HG02642 (cell line): Measurements from ENCODE around the gene PCDHGA10.
A peak's percentile ranks its signal among the peaks of the same experiment; 100 is the strongest.
"Not testable (repeated sequence)": the region's sequence is repeated elsewhere in the genome, so short reads cannot be mapped to it uniquely, and the experiment has no call there.

Source experiments
- ATAC-seq: cut with Tn5 transposase; IDR thresholded peaks from one replicate; pipeline ENCODE4 v1.9.1; 2021; ENCODE audit warnings: mild to moderate bottlenecking; ENCODE audit not compliant: unreplicated experiment, poor library complexity

PCDHGA10 gene

DNA sequence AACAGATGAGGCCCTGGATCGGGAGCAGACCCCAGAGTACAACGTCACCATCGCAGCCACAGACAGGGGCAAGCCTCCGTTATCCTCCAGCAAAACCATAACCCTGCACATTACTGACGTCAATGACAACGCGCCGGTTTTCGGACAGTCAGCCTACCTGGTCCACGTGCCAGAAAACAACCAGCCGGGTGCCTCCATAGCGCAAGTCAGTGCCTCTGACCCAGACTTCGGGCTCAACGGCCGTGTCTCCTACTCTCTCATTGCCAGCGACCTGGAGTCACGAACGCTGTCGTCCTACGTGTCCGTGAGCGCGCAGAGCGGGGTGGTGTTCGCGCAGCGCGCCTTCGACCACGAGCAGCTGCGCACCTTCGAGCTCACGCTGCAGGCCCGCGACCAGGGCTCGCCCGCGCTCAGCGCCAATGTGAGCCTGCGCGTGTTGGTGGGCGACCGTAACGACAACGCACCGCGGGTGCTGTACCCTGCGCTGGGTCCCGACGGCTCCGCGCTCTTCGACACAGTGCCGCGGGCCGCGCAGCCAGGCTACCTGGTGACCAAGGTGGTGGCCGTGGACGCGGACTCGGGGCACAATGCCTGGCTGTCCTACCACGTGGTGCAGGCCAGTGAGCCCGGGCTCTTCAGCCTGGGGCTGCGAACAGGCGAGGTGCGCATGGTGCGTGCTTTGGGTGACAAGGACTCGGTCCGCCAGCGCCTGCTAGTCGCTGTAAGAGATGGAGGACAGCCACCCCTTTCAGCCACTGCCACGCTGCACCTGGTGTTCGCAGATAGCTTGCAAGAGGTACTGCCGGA lies 6.5 kb downstream of the PCDHGA10 start:
- no peak for ATAC-seq

DNA sequence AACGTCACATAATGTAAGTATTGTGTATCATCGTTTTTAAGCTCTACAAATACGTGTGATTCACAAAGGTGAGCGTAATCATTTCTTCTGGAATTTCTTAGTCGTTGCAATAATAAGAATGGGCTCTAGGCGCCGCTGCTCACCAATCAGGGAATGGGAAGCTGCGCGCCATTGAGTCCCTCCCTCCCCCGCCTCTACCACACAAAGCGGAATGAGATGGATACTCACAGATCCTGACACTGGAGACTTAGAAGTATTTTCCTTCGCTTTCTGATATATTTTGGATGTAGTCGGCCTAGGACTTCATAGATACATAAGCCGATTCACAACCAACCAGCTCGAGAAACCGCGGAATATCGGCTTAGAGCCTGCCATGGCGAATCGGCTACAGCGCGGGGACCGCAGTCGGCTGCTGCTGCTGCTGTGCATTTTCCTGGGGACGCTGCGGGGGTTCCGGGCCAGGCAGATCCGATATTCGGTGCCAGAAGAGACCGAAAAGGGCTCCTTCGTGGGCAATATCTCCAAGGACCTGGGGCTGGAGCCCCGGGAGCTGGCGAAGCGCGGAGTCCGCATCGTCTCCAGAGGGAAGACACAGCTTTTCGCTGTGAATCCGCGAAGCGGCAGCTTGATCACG lies 8.2 kb downstream of the PCDHGA10 start, which contains the start of gene PCDHGA11:
Gene PCDHGA11 (plus strand): TSS at position 197 of the 634 bp plus-strand sequence. CDS start 177 bp downstream, at position 374.
- ATAC-seq: no peak

DNA sequence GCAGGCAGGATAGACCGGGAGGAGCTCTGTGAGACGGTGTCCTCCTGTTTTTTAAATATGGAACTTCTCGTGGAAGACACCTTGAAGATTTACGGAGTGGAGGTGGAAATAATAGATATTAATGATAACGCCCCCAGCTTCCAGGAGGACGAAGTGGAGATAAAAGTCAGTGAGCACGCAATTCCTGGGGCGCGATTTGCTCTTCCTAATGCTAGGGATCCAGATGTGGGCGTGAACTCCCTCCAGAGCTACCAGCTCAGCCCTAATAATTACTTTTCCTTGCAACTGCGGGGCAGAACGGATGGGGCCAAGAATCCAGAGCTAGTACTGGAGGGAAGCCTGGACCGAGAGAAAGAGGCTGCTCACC lies 8.7 kb downstream of the PCDHGA10 start:
- no peak for ATAC-seq

DNA sequence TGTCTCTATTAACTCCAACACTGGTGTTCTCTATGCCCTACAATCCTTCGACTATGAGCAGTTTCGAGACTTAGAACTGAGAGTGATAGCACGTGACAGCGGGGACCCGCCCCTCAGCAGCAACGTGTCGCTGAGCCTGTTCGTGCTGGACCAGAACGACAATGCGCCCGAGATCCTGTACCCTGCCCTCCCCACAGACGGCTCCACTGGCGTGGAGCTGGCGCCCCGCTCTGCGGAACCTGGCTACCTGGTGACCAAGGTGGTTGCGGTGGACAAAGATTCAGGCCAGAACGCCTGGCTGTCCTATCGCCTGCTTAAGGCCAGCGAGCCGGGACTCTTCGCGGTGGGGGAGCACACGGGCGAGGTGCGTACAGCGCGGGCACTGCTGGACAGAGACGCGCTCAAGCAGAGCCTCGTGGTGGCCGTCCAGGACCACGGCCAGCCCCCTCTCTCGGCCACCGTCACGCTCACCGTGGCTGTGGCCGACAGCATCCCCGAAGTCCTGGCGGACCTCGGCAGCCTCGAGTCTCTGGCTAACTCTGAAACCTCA lies 10.0 kb downstream of the PCDHGA10 start:
- ATAC-seq: no peak

DNA sequence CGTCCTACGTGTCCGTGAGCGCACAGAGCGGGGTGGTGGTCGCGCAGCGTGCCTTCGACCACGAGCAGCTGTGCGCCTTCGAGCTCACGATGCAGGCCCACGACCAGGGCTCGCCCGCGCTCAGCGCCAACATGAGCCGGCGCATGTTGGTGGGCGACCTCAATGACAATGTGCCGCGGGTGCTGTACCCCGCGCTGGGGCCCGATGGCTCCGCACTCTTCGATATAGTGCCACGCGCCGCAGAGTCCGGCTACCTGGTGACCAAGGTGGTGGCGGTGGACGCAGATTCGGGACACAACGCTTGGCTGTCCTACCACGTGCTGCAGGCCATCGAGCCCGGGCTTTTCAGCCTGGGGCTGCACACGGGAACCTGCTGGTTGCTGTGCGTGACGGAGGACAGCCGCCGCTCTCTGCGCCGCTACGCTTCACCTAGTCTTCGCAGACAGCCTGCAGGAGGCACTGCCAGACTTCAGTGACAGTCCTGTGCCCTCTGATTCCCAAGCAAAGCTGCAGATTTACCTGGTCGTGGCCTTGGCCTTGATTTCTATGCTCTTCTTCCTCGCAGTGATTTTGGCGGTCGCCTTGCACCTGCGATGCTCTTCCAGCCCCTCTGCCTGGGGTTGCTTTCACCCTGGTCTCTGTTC lies 15.1 kb downstream of the PCDHGA10 start:
- ATAC-seq: no peak

DNA sequence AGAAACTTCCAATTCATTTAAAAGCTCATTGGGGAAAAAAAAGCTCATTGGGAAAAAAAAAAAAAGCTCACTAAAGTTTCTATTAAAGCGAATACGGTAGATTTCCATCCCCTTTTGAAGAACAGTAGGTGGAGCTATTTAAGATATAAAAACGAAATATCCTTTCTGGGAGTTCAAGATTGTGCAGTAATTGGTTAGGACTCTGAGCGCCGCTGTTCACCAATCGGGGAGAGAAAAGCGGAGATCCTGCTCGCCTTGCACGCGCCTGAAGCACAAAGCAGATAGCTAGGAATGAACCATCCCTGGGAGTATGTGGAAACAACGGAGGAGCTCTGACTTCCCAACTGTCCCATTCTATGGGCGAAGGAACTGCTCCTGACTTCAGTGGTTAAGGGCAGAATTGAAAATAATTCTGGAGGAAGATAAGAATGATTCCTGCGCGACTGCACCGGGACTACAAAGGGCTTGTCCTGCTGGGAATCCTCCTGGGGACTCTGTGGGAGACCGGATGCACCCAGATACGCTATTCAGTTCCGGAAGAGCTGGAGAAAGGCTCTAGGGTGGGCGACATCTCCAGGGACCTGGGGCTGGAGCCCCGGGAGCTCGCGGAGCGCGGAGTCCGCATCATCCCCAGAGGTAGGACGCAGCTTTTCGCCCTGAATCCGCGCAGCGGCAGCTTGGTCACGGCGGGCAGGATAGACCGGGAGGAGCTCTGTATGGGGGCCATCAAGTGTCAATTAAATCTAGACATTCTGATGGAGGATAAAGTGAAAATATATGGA lies 17.7 kb downstream of the PCDHGA10 start, which contains the start of gene PCDHGA12:
Gene PCDHGA12 (plus strand): TSS at position 176 of the 782 bp plus-strand sequence. CDS start 253 bp downstream, at position 429.
- peak; percentile 83 for ATAC-seq

DNA sequence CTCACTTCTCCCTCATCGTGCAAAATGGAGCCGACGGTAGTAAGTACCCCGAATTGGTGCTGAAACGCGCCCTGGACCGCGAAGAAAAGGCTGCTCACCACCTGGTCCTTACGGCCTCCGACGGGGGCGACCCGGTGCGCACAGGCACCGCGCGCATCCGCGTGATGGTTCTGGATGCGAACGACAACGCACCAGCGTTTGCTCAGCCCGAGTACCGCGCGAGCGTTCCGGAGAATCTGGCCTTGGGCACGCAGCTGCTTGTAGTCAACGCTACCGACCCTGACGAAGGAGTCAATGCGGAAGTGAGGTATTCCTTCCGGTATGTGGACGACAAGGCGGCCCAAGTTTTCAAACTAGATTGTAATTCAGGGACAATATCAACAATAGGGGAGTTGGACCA lies 18.5 kb downstream of the PCDHGA10 start:
- no peak for ATAC-seq

DNA sequence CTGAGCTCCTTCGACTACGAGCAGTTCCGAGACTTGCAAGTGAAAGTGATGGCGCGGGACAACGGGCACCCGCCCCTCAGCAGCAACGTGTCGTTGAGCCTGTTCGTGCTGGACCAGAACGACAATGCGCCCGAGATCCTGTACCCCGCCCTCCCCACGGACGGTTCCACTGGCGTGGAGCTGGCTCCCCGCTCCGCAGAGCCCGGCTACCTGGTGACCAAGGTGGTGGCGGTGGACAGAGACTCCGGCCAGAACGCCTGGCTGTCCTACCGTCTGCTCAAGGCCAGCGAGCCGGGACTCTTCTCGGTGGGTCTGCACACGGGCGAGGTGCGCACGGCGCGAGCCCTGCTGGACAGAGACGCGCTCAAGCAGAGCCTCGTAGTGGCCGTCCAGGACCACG lies 19.5 kb downstream of the PCDHGA10 start:
- not testable (repeated sequence) for ATAC-seq

DNA sequence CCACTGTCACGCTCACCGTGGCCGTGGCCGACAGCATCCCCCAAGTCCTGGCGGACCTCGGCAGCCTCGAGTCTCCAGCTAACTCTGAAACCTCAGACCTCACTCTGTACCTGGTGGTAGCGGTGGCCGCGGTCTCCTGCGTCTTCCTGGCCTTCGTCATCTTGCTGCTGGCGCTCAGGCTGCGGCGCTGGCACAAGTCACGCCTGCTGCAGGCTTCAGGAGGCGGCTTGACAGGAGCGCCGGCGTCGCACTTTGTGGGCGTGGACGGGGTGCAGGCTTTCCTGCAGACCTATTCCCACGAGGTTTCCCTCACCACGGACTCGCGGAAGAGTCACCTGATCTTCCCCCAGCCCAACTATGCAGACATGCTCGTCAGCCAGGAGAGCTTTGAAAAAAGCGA lies 19.9 kb downstream of the PCDHGA10 start:
- not testable (repeated sequence) for ATAC-seq

DNA sequence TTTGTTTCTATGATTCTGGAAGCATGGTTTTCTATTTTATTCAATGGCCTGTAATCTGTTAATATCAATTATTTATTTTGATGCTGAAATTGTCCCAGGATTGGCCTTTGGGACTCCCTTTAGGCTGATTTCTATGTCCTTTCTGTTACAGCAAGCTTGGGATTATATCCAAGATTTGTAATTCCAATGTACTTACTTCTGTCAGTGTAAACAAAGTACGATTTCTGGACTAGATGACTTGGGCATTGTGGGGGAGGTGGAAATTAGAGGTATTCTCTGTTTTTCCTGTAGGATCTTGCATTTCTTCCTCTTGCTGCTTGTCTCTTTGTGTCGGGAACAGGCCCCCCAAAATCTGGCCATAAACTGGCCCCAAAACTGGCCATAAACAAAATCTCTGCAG lies 21.2 kb downstream of the PCDHGA10 start:
- no peak for ATAC-seq

DNA sequence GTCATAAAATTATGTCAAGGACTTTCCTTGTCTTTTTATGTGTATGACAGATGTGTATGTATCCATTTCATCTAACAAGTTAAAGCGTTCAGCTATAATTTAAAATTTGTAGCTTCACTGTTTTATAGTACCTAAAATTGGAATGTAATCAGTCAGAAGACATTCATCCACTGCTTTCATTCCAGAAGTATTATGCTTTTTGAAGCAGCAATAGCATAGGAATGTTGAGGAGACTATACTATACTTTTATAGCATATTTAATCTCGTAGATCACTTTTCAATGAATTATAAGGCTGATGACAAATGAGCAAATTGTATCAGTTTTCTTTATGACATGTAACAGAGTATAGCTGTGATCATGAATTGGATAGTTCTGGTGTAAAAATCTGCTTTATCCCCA lies 24.4 kb downstream of the PCDHGA10 start:
- ATAC-seq: no peak

DNA sequence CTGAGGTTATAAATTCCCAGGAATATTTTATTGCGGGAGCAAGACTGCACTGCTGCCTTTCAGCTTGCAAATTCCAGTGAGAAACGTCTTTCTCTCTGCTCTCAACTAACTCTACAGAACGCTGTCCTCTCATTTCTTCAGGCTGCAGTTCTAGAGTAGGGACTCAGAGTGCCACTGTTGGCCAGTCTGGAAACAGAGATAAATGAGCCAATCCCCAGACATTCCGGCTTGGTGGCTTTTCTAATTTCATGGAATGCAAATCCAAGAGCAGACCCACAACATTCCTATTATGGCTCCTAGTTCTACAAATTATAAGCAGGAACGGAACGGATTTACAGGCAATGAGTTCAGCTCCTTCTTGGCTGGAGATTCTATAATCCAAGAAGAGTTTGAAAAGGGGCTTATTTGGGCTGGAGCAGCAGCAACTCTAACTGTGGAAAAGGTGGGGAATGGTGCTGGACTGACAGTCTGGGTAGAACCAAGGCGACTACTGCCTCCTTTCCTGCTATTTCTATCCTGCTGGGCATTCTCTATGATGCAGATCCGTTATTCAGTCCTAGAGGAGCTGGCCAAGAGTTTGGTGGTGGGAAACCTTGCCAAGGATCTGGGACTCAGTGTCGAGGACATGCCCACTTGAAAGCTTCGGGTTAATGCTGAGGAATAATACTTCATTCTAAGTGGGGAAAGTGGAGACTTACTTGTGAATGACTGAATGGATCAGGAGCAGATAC lies 26.8 kb downstream of the PCDHGA10 start:
- ATAC-seq: no peak

DNA sequence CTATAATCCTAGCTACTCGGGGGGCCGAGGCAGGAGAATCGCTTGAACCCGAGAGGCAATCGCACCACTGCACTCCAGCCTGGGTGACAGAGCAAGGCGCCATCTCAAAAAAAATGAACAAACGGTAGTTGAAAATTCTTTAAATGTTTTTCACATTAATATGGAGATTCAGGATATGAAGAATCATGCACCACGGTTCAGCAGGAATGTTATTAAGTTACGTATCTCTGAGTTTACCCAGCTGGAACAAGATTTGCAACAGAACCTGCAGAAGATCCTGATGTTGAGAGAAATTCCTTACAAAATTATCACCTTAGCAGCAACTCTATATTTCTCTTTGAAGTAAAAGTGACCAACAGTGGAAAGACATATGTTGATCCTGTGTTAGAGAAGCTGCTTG lies 27.6 kb downstream of the PCDHGA10 start:
- no peak for ATAC-seq

DNA sequence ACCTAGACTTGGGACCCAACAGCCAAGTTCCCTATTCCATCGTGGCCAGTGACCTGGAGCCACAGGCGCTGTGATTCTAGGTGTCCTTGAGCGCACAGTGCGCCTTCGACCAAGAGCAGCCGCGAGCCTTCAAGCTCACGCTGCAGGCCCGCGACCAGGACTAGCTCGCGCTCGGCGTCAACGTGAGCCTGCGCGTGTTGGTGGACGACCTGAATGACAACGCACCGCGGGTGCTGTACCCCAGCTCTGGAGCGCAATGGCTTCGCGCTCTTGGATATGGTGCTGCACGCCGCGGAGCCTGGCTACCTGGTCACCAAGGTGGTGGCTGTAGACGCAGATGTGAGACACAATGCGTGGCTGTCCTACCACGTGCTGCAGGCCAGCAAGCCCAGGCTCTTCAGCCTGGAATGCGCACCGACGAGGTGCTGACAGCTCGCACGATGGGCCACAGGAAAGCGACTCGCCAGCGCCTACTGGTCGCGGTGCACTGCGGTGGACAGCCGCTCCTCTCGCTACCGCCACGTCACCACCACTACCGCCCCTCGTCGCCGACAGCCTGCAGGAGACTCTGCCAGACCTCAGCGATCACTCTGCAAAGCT lies 28.9 kb downstream of the PCDHGA10 start:
- ATAC-seq: no peak

DNA sequence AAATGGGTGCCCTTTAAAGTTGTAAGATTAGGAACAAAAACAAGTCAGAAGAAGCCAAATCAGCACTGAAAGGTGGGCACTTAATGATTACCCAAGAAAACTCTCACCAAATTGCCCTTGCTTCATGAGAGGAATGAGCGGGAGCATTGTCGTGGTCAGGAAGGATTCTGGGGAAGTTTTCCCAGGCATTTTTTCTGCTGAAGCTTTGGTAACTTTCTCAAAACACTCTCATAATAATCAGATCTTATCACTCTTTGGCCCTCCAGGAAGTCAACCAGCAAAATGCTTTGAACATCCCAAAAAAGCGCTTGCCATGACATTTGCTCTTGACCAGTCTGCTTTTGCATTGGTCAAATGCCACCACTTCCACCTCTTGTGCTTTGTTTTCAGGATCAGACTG lies 52.6 kb downstream of the PCDHGA10 start:
- no peak for ATAC-seq
